ENCODE data around the gene SMYD3.

DNA sequence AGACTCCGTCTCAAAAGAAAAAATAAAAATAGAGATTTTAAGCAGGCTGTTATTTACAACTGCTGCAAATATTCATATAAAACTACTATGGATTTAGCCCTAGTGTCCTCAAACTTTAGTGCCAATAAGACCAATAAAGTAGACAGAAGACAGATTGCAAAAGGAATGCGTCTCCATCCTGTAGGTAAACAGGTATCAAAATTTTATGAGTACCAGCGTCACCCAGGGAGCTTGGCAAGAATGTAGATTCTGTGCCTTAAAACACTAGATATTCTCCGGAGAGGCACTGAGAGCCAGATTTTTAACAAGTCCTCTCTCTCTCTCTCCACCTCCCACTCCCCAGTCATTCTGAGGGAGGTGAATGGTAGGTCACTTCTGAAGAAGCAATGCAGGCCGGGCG lies 18.4 kb downstream of the SMYD3 start:
- TF ChIP-seq, protein P1, sequence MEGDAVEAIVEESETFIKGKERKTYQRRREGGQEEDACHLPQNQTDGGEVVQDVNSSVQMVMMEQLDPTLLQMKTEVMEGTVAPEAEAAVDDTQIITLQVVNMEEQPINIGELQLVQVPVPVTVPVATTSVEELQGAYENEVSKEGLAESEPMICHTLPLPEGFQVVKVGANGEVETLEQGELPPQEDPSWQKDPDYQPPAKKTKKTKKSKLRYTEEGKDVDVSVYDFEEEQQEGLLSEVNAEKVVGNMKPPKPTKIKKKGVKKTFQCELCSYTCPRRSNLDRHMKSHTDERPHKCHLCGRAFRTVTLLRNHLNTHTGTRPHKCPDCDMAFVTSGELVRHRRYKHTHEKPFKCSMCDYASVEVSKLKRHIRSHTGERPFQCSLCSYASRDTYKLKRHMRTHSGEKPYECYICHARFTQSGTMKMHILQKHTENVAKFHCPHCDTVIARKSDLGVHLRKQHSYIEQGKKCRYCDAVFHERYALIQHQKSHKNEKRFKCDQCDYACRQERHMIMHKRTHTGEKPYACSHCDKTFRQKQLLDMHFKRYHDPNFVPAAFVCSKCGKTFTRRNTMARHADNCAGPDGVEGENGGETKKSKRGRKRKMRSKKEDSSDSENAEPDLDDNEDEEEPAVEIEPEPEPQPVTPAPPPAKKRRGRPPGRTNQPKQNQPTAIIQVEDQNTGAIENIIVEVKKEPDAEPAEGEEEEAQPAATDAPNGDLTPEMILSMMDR (IDR thresholded peaks at IDR 0.05; ENCODE audit: low read length), result no peak
- TF ChIP-seq EZH2 (optimal IDR thresholded peaks at IDR 0.05; ENCODE audit: low read depth, low read length), result no peak
